Thyroid gland (tissue), 4 donors: ENCODE measurements around the gene GPLD1. TPM values are rescaled to one million over a fixed set of nuclear protein-coding genes. Genes with fewer than 3 reads are reported as not detected.

Experiments
- DNase-seq, 2 donors: peaks; one replicate each; pipeline ENCODE4 v3.0.0-alpha.2; 2019
- H3K27ac ChIP-seq, 3 donors: fragments of 200-600 bp; sonication (generic); 1 replicate in 2 of 3; 2 replicates in 1 of 3; pipeline ENCODE4 v1.5.1; 2016 to 2019; ENCODE audit warnings: mild to moderate bottlenecking in 1 of 3, moderate library complexity in 1 of 3
- H3K27me3 ChIP-seq: fragments of 200-600 bp; sonication (generic); one replicate; pipeline ENCODE4 v1.5.1; 2019
- H3K36me3 ChIP-seq, 2 donors: fragments of 200-600 bp; sonication (generic); one replicate each; pipeline ENCODE4 v1.5.1; 2016 to 2019
- H3K4me1 ChIP-seq, 2 donors: fragments of 200-600 bp; sonication (generic); one replicate each; pipeline ENCODE4 v1.5.1; 2017 to 2019
- H3K4me3 ChIP-seq, 3 donors: fragments of 200-600 bp; sonication (generic); replicated peaks in 1 of 3; 1 replicate in 2 of 3; 2 replicates in 1 of 3; pipeline ENCODE4 v1.5.1; 2016; ENCODE audit warnings: mild to moderate bottlenecking in 1 of 3
- H3K9me3 ChIP-seq: fragments of 200-600 bp; sonication (generic); one replicate; pipeline ENCODE4 v1.5.1; 2017
- CTCF ChIP-seq, 6 experiments: fragments of 200-600 bp in 3 of 6; fragments of 450-650 bp in 3 of 6; sonication (generic) in 3 of 6; IDR thresholded peaks; one replicate each; pipeline ENCODE4 v1.5.1; 2016 to 2019; ENCODE audit warnings: antibody characterized with exemption in 6 of 6, mild to moderate bottlenecking in 2 of 6, inconsistent platforms in 1 of 6, moderate library complexity in 1 of 6
- POLR2A ChIP-seq, 2 donors: fragments of 450-650 bp; IDR thresholded peaks; one replicate each; pipeline ENCODE4 v1.6.1; 2017; ENCODE audit warnings: antibody characterized with exemption in 2 of 2, mild to moderate bottlenecking in 2 of 2, moderate library complexity in 1 of 2
- WGBS, 2 donors: methylation state at CpG; one replicate each; pipeline ENCODE4 v1.1.5; 2017; 5-methylcytosine and 5-hydroxymethylcytosine counted together
- intact Hi-C: fragments of 100-400 bp; cut with DNase I; formaldehyde crosslinking; loops from one replicate; pipeline ENCODE4 v1.15.1; 2023
- total RNA-seq, 4 donors: library from RNA; depleted of rRNA; stranded (reverse); fragments of >200 nt; gene quantifications; one replicate each; pipeline ENCODE4 v1.2.3, GENCODE V29; 2016

GPLD1 gene
- total RNA-seq, 4 donors from 2014 or later = 5.1 to 15.2 (median 8.5) TPM

- Histone ChIP-seq H3K36me3 (no peaks in the 10 kb centered on the region), H3K9me3 (no peaks in the 10 kb centered on the region), H3K27ac (no peak overlapping the region), H3K27me3 (no peaks in the 10 kb centered on the region), H3K4me1 (no peaks in the 10 kb centered on the region), H3K4me3 (no peak overlapping the region)
- intact Hi-C loops = no loop called here
- 91 to 95% methylated on average over 9 of the region's 9 CpGs for WGBS, 2 donors
- no peak for DNase-seq
- TF ChIP-seq CTCF (IDR thresholded peaks at IDR 0.05) (no peak), POLR2A (IDR thresholded peaks at IDR 0.05) (no peak)
Observed at GRCh38 chr6:24480705-24481104, 8.7 kb downstream of the GPLD1 start.

- no peak overlapping the region for H3K27ac ChIP-seq
- no peaks in the 10 kb centered on the region for H3K4me1 ChIP-seq
- H3K27me3 ChIP-seq = no peaks in the 10 kb centered on the region
- DNase-seq = no peak
- H3K4me3 ChIP-seq = no peak overlapping the region
- no peaks in the 10 kb centered on the region for H3K36me3 ChIP-seq
- WGBS, 2 donors = 76 to 91% methylated on average over 4 of the region's 4 CpGs
- intact Hi-C loops = no loop called here
- no peak for TF ChIP-seq CTCF (IDR thresholded peaks at IDR 0.05)
- no peak for TF ChIP-seq POLR2A (IDR thresholded peaks at IDR 0.05)
- H3K9me3 ChIP-seq = no peaks in the 10 kb centered on the region
Observed at GRCh38 chr6:24478903-24479302, 10.5 kb downstream of the GPLD1 start.

- 95 to 100% methylated on average over 1 of the region's 1 CpG for WGBS, 2 donors
- TF ChIP-seq POLR2A (IDR thresholded peaks at IDR 0.05) (no peak), CTCF (IDR thresholded peaks at IDR 0.05) (no peak)
- intact Hi-C loops = no loop called here
- no peak overlapping the region for H3K4me3 ChIP-seq
- no peak for DNase-seq
- no peaks in the 10 kb centered on the region for H3K9me3 ChIP-seq
- no peaks in the 10 kb centered on the region for H3K36me3 ChIP-seq
- H3K4me1 ChIP-seq = no peaks in the 10 kb centered on the region
- H3K27ac ChIP-seq = no peak overlapping the region
- no peaks in the 10 kb centered on the region for H3K27me3 ChIP-seq
Observed at GRCh38 chr6:24477070-24477469, 12.3 kb downstream of the GPLD1 start.

GRCh38 chr6:24476631-24477030 is 12.7 kb downstream of the GPLD1 start:
- 89 to 94% methylated on average over 6 of the region's 6 CpGs for WGBS, 2 donors
- no peaks in the 10 kb centered on the region for H3K4me1 ChIP-seq
- TF ChIP-seq CTCF (IDR thresholded peaks at IDR 0.05) (no peak), POLR2A (IDR thresholded peaks at IDR 0.05) (no peak)
- H3K9me3 ChIP-seq = no peaks in the 10 kb centered on the region
- no peaks in the 10 kb centered on the region for H3K36me3 ChIP-seq
- H3K27me3 ChIP-seq = no peaks in the 10 kb centered on the region
- intact Hi-C loops = no loop called here
- H3K4me3 ChIP-seq = no peak overlapping the region
- H3K27ac ChIP-seq = no peak overlapping the region
- DNase-seq = no peak

- H3K27ac ChIP-seq = no peak overlapping the region
- H3K27me3 ChIP-seq = no peaks in the 10 kb centered on the region
Observed at GRCh38 chr6:24472181-24472580, 17.2 kb downstream of the GPLD1 start.

More at GRCh38 chr6:24472181-24472580, 17.2 kb downstream of the GPLD1 start:
- H3K36me3 ChIP-seq = no peaks in the 10 kb centered on the region
- intact Hi-C loops = no loop called here
- TF ChIP-seq POLR2A (IDR thresholded peaks at IDR 0.05) = no peak
- no peak for TF ChIP-seq CTCF (IDR thresholded peaks at IDR 0.05)
- no peaks in the 10 kb centered on the region for H3K4me1 ChIP-seq
- DNase-seq = no peak
- no peak overlapping the region for H3K4me3 ChIP-seq
- H3K9me3 ChIP-seq = no peaks in the 10 kb centered on the region
